Activated B cell treated with CpG ODN at 0.5 μM for 24 hours (primary cell): ENCODE data around the gene GPD1. TPM values are rescaled to one million over a fixed set of nuclear protein-coding genes. Genes with fewer than 3 reads are reported as not detected.

Experiments
- ATAC-seq: fragments of 200-7000 bp; cut with Tn5 transposase; one replicate; pipeline ENCODE4 v1.10.0; 2021; ENCODE audit warnings: low read depth, mild to moderate bottlenecking, moderate library complexity
- CTCF ChIA-PET: fragments of 350-600 bp; sonication (Branson Sonifier 250); formaldehyde crosslinking; loops from one replicate; lab custom pipeline; 2021; ENCODE audit warnings: antibody characterized with exemption; lab: Charles Lee
- POLR2A ChIA-PET: fragments of 350-600 bp; sonication (Branson Sonifier 250); formaldehyde crosslinking; loops from one replicate; lab custom pipeline; 2021; ENCODE audit warnings: antibody characterized with exemption; lab: Charles Lee
- DNase-seq: peaks from one replicate; pipeline ENCODE4 v3.0.0; 2022
- H3K27ac Mint-ChIP-seq: one replicate; pipeline ENCODE4 v1.8.0; 2020; ENCODE audit warnings: mixed read lengths
- H3K27me3 Mint-ChIP-seq: one replicate; pipeline ENCODE4 v1.8.0; 2021; ENCODE audit warnings: mixed read lengths
- H3K36me3 Mint-ChIP-seq: one replicate; pipeline ENCODE4 v1.8.0; 2021; ENCODE audit warnings: low read depth, mixed read lengths
- H3K4me1 Mint-ChIP-seq: one replicate; pipeline ENCODE4 v1.8.0; 2021; ENCODE audit warnings: mixed read lengths
- H3K4me3 Mint-ChIP-seq: one replicate; pipeline ENCODE4 v1.8.0; 2020; ENCODE audit warnings: mild to moderate bottlenecking, mixed read lengths
- H3K9me3 Mint-ChIP-seq: one replicate; pipeline ENCODE4 v1.8.0; 2020; ENCODE audit warnings: mixed read lengths
- intact Hi-C: fragments of 100-400 bp; cut with micrococcal nuclease; formaldehyde crosslinking; loops from one replicate; pipeline ENCODE4 v1.15.1; 2024
- total RNA-seq: library from RNA; stranded (reverse); gene quantifications from 2 replicates; pipeline ENCODE4 v1.2.3, GENCODE V29; 2022
- TF ChIP-seq, protein P1 (sequence below): fragments of 200-600 bp; IDR thresholded peaks from one replicate; pipeline ENCODE4 v1.8.0; 2022; ENCODE audit warnings: antibody characterized with exemption, mild to moderate bottlenecking

Gene GPD1
- total RNA-seq, 1 donor from 2014 or later = 0.60 TPM

DNA sequence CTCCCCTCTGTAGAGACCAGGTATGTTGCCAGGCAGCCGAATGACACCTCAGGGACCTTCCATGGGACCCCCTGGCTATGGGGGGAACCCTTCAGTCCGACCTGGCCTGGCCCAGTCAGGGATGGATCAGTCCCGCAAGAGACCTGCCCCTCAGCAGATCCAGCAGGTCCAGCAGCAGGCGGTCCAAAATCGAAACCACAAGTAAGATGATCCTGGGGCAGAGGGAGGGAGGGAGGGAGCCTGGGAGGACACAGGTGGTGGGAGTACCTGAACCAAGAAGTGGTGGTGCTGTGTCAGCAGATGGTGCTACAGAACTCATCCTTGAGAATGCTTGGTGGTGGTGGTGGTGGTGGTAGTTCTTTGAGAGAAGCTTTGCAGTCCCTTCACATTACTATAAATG lies 17.7 kb upstream of the GPD1 start:
- TF ChIP-seq, protein P1, sequence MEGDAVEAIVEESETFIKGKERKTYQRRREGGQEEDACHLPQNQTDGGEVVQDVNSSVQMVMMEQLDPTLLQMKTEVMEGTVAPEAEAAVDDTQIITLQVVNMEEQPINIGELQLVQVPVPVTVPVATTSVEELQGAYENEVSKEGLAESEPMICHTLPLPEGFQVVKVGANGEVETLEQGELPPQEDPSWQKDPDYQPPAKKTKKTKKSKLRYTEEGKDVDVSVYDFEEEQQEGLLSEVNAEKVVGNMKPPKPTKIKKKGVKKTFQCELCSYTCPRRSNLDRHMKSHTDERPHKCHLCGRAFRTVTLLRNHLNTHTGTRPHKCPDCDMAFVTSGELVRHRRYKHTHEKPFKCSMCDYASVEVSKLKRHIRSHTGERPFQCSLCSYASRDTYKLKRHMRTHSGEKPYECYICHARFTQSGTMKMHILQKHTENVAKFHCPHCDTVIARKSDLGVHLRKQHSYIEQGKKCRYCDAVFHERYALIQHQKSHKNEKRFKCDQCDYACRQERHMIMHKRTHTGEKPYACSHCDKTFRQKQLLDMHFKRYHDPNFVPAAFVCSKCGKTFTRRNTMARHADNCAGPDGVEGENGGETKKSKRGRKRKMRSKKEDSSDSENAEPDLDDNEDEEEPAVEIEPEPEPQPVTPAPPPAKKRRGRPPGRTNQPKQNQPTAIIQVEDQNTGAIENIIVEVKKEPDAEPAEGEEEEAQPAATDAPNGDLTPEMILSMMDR = no peak
- ChIA-PET CTCF (interaction anchor here (2.5 to 2.7 kb wide), 2 partner anchors 25 to 81 kb away, joined by 12 to 48 read pairs; partner anchors contain the start of genes CERS5 and COX14), POLR2A (interaction anchor here (0.6 to 8.5 kb wide), 7 partner anchors 14 to 434 kb away, joined by 3 to 262 read pairs (median 7); partner anchors contain the start of genes CERS5, COX14 and LIMA1)
- Mint-ChIP-seq H3K4me1 (peaks cover 35% of the 10 kb centered on the region), H3K36me3 (peaks cover 47% of the 10 kb centered on the region), H3K9me3 (no peaks in the 10 kb centered on the region), H3K27ac (peak overlapping the region; percentile 93), H3K4me3 (peak overlapping the region; percentile 94), H3K27me3 (no peaks in the 10 kb centered on the region)
- no peak for DNase-seq
- no peak for ATAC-seq
- intact Hi-C loops = loop anchor here (5.0 kb wide), 1 partner anchor 41 kb away; no protein-coding TSS in a partner anchor

DNA sequence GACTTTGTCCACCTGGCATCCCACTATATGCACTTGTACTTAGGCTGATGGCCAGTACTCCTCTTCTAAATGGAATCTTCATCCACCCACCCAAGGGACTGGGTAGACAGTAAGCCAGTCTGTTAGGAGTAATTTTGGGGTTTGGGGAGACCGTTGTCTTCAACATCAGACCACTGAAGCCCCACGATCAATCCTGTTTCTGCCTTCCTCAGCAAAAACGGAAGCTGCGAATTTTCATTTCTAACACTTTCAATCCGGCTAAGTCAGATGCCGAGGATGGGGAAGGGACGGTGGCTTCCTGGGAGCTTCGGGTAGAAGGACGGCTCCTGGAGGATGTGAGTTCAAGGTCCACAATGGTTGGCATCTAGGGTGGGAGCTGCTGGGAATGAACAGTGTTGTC lies 16.7 kb upstream of the GPD1 start:
- intact Hi-C loops = loop anchor here (5.0 kb wide), 1 partner anchor 40 kb away; no protein-coding TSS in a partner anchor
- no peak overlapping the region for H3K27ac Mint-ChIP-seq
- no peaks in the 10 kb centered on the region for H3K9me3 Mint-ChIP-seq
- ChIA-PET POLR2A (interaction anchor here (1.7 to 8.5 kb wide), 2 partner anchors 22 to 80 kb away, joined by 7 to 262 read pairs; partner anchors contain the start of genes CERS5 and COX14), CTCF (interaction anchor here (0.6 to 3.0 kb wide), 12 partner anchors 9 to 230 kb away, joined by 3 to 25 read pairs (median 4); partner anchors contain the start of genes CERS5, COX14 and GPD1)
- DNase-seq (no peak), ATAC-seq (no peak)
- peaks cover 56% of the 10 kb centered on the region for H3K36me3 Mint-ChIP-seq
- peaks cover 35% of the 10 kb centered on the region for H3K4me1 Mint-ChIP-seq
- TF ChIP-seq, protein P1 = no peak
- no peak overlapping the region for H3K4me3 Mint-ChIP-seq
- no peaks in the 10 kb centered on the region for H3K27me3 Mint-ChIP-seq

DNA sequence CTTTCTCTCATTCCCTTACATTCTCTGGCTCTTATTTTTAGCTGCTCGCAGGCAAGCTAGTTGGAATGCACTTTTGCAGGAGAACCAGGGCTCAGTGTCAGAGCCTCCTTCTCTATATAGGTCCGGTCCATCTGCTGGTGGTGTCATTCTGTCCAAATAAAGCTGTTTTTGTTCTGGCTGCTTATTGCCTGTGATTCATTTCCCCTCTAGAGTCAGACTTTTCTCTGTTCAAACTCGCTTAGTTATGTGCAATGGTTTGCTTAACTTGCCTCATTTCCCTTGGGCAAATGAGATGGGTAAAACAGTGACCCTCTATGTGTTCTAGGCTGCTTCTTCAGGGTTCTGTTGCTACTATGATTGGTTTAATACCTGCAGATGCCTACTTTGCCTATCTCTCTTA lies 15.8 kb upstream of the GPD1 start:
- H3K9me3 Mint-ChIP-seq = no peaks in the 10 kb centered on the region
- peaks cover 61% of the 10 kb centered on the region for H3K36me3 Mint-ChIP-seq
- ChIA-PET CTCF (interaction anchor here (0.8 to 3.0 kb wide), 16 partner anchors 8 to 229 kb away, joined by 3 to 25 read pairs (median 4); partner anchors contain the start of genes CERS5, COX14 and GPD1), POLR2A (interaction anchor here (0.6 to 8.5 kb wide), 6 partner anchors 11 to 427 kb away, joined by 3 to 262 read pairs (median 5); partner anchors contain the start of genes CERS5 and COX14)
- ATAC-seq (no peak), DNase-seq (no peak)
- H3K4me1 Mint-ChIP-seq = peaks cover 35% of the 10 kb centered on the region
- no peak overlapping the region for H3K27ac Mint-ChIP-seq
- intact Hi-C loops = loop anchor here (1.0 to 5.0 kb wide), 2 partner anchors 39 to 87 kb away; no protein-coding TSS in a partner anchor
- H3K4me3 Mint-ChIP-seq = no peak overlapping the region
- no peaks in the 10 kb centered on the region for H3K27me3 Mint-ChIP-seq
- TF ChIP-seq, protein P1 = no peak

DNA sequence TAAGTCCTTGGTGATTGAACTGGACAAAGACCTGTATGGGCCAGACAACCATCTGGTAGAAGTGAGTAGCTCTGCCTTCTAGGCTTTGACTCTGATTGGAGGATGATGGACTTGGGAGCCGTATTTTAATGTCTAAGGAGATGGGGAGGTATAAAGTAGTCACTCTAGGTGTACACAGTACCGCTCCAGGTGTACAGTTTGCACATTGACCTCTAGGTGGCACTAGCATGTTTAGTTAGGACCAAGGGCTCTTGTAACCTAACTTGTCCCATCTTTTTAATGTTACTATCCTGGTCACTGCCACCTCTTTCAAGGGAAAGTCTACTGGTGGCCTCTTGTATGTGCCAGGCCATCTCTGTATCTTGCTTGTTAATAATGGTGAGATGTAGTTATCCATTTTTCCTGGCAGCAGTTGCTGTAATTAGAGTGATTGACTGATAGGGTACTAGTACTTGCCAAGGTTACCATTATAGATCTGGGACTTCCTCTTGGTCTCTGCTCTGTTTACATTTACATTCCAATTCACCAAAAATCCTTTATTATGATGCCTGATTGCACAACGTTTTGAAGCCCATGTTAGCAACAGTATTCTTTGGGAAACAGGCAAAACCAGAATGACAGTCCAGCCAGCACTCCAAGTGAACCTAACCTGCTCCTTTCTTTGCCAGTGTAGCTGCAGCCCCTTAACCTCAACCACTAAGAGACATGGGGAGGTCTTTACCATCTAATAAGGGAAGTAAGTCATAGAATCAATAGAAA lies 15.1 kb upstream of the GPD1 start:
- H3K27ac Mint-ChIP-seq = peak overlapping the region; percentile 50
- H3K27me3 Mint-ChIP-seq = no peaks in the 10 kb centered on the region
- TF ChIP-seq, protein P1 = no peak
- peaks cover 32% of the 10 kb centered on the region for H3K4me1 Mint-ChIP-seq
- no peak for DNase-seq
- intact Hi-C loops = loop anchor here (1.0 to 5.0 kb wide), 2 partner anchors 39 to 87 kb away; no protein-coding TSS in a partner anchor
- ChIA-PET POLR2A (interaction anchor here (0.6 to 8.5 kb wide), 5 partner anchors 12 to 101 kb away, joined by 3 to 262 read pairs (median 6); partner anchors contain the start of genes CERS5 and COX14), CTCF (interaction anchor here (0.6 to 3.0 kb wide), 18 partner anchors 8 to 163 kb away, joined by 3 to 32 read pairs (median 4); partner anchors contain the start of genes CERS5, COX14 and GPD1)
- peak; percentile 15 for ATAC-seq
- H3K4me3 Mint-ChIP-seq = peak overlapping the region; percentile 1
- no peaks in the 10 kb centered on the region for H3K9me3 Mint-ChIP-seq
- peaks cover 67% of the 10 kb centered on the region for H3K36me3 Mint-ChIP-seq
